NCI-H460 (cell line): ENCODE data around the gene CBFA2T2. TPM values are rescaled to one million over a fixed set of nuclear protein-coding genes. Genes with fewer than 3 reads are reported as not detected.
"Not testable (repeated sequence)": the region's sequence is repeated elsewhere in the genome, so short reads cannot be mapped to it uniquely, and the experiment has no call there.

Source experiments
- DNase-seq: peaks from one replicate; pipeline ENCODE4 v3.0.0-alpha.2; 2016; ENCODE audit warnings: low read depth; ENCODE audit errors: extremely low read depth
- total RNA-seq: library from RNA; depleted of rRNA; stranded (reverse); fragments of >200 nt; shearing (Covaris generic); gene quantifications from 2 replicates; pipeline ENCODE4 v1.2.3, GENCODE V29; 2014

The CBFA2T2 gene
- total RNA-seq, 1 experiment from 2014 or later, result 4.2 TPM

- DNase-seq, result no peak
These were observed 11.1 kb downstream of the CBFA2T2 start for GRCh38 chr20:33501000-33501399.

GRCh38 chr20:33503564-33503963, 13.7 kb downstream of the CBFA2T2 start:
- no peak for DNase-seq

GRCh38 chr20:33506576-33506975, 16.7 kb downstream of the CBFA2T2 start:
- DNase-seq, result no peak

GRCh38 chr20:33507461-33507860, 17.6 kb downstream of the CBFA2T2 start:
- DNase-seq, result no peak

- DNase-seq, result not testable (repeated sequence)
These were observed 18.1 kb downstream of the CBFA2T2 start for GRCh38 chr20:33508015-33508414.

GRCh38 chr20:33509057-33509456, 19.2 kb downstream of the CBFA2T2 start:
- DNase-seq, result not testable (repeated sequence)

GRCh38 chr20:33511876-33512275, 22.0 kb downstream of the CBFA2T2 start:
- not testable (repeated sequence) for DNase-seq

GRCh38 chr20:33515569-33516216, 25.8 kb downstream of the CBFA2T2 start:
- no peak for DNase-seq

- DNase-seq, result no peak
These were observed 27.0 kb downstream of the CBFA2T2 start for GRCh38 chr20:33516882-33517281.

- DNase-seq, result no peak
These were observed 28.2 kb downstream of the CBFA2T2 start for GRCh38 chr20:33518071-33518470.

GRCh38 chr20:33521461-33521860, 31.6 kb downstream of the CBFA2T2 start:
- no peak for DNase-seq

- DNase-seq, result no peak
These were observed 32.4 kb downstream of the CBFA2T2 start for GRCh38 chr20:33522256-33522820.

GRCh38 chr20:33524261-33524660, 34.4 kb downstream of the CBFA2T2 start:
- DNase-seq, result no peak

GRCh38 chr20:33526769-33527168, 36.9 kb downstream of the CBFA2T2 start:
- no peak for DNase-seq

GRCh38 chr20:33531047-33531877, 41.4 kb downstream of the CBFA2T2 start:
- DNase-seq, result no peak

GRCh38 chr20:33531885-33532284, 42.0 kb downstream of the CBFA2T2 start:
- DNase-seq, result no peak

GRCh38 chr20:33532753-33533459, 43.0 kb downstream of the CBFA2T2 start:
- DNase-seq, result no peak

GRCh38 chr20:33535717-33536116, 45.8 kb downstream of the CBFA2T2 start:
- DNase-seq, result not testable (repeated sequence)

GRCh38 chr20:33537608-33538007, 47.7 kb downstream of the CBFA2T2 start:
- no peak for DNase-seq

- DNase-seq, result no peak
These were observed 49.2 kb downstream of the CBFA2T2 start for GRCh38 chr20:33539129-33539528.

GRCh38 chr20:33540427-33540826, 50.5 kb downstream of the CBFA2T2 start:
- DNase-seq, result no peak
